HG02885 (cell line): Measurements from ENCODE around the gene PEX16.
A peak's percentile ranks its signal among the peaks of the same experiment; 100 is the strongest.

Source experiments
- ATAC-seq: cut with Tn5 transposase; IDR thresholded peaks from one replicate; pipeline ENCODE4 v1.9.1; 2021; ENCODE audit warnings: mild to moderate bottlenecking; ENCODE audit not compliant: unreplicated experiment, poor library complexity

Gene PEX16

GRCh38 chr11:45917623-45918330 is at the start of gene PEX16:
PEX16 (minus strand) TSS chr11:45917877; CDS start chr11:45917811, 66 bp downstream.
- ATAC-seq, result peak; percentile 89

GRCh38 chr11:45964911-45965389 is 47.3 kb upstream of the PEX16 start:
- peak; percentile 80 for ATAC-seq

GRCh38 chr11:45961751-45962240 is 44.1 kb upstream of the PEX16 start:
- ATAC-seq, result no peak

- no peak for ATAC-seq
Observed at GRCh38 chr11:45960387-45961095, 42.9 kb upstream of the PEX16 start.

GRCh38 chr11:45959851-45960250 is 42.2 kb upstream of the PEX16 start:
- no peak for ATAC-seq

- ATAC-seq, result no peak
Observed at GRCh38 chr11:45949992-45950407, 32.3 kb upstream of the PEX16 start.

- no peak for ATAC-seq
Observed at GRCh38 chr11:45948356-45948755, 30.7 kb upstream of the PEX16 start.

- no peak for ATAC-seq
Observed at GRCh38 chr11:45947885-45948284, 30.2 kb upstream of the PEX16 start.

GRCh38 chr11:45945397-45945999 is 27.8 kb upstream of the PEX16 start:
- ATAC-seq, result no peak

GRCh38 chr11:45942381-45942780 is 24.7 kb upstream of the PEX16 start:
- ATAC-seq, result no peak

GRCh38 chr11:45941285-45941684 is 23.6 kb upstream of the PEX16 start:
- ATAC-seq, result no peak

GRCh38 chr11:45939836-45940235 is 22.2 kb upstream of the PEX16 start:
- no peak for ATAC-seq

- no peak for ATAC-seq
Observed at GRCh38 chr11:45937916-45938315, 20.2 kb upstream of the PEX16 start.

GRCh38 chr11:45936511-45937054 is 18.9 kb upstream of the PEX16 start:
- ATAC-seq, result no peak

GRCh38 chr11:45935349-45936064 is 17.8 kb upstream of the PEX16 start:
- ATAC-seq, result no peak

- no peak for ATAC-seq
Observed at GRCh38 chr11:45934580-45935318, 17.1 kb upstream of the PEX16 start.

- no peak for ATAC-seq
Observed at GRCh38 chr11:45933846-45934579, 16.3 kb upstream of the PEX16 start.

GRCh38 chr11:45933131-45933831 is 15.6 kb upstream of the PEX16 start:
- peak; percentile 34 for ATAC-seq
